Eye (tissue), 1 donor: ENCODE results near the gene NVL.
"Not testable (repeated sequence)": the region's sequence is repeated elsewhere in the genome, so short reads cannot be mapped to it uniquely, and the experiment has no call there.

Source experiments
- DNase-seq: peaks from one replicate; pipeline ENCODE4 v3.0.0-alpha.2; 2015

Gene NVL

GRCh38 chr1:224226849-224227502 lies 103.0 kb downstream of the NVL start:
- no peak for DNase-seq

- no peak for DNase-seq
Measured at GRCh38 chr1:224223819-224224714, 105.9 kb downstream of the NVL start.

- peak; percentile 84 for DNase-seq
Measured at GRCh38 chr1:224219612-224220059, 110.3 kb downstream of the NVL start.

GRCh38 chr1:224219011-224219611 lies 110.9 kb downstream of the NVL start:
- DNase-seq = no peak

- no peak for DNase-seq
Measured at GRCh38 chr1:224217655-224218623, 112.0 kb downstream of the NVL start.

GRCh38 chr1:224216382-224216781 lies 113.6 kb downstream of the NVL start:
- DNase-seq = no peak

- no peak for DNase-seq
Measured at GRCh38 chr1:224213438-224214119, 116.4 kb downstream of the NVL start.

- no peak for DNase-seq
Measured at GRCh38 chr1:224212618-224213061, 117.3 kb downstream of the NVL start.

- DNase-seq = peak; percentile 59
Measured at GRCh38 chr1:224211206-224211962, 118.6 kb downstream of the NVL start.

GRCh38 chr1:224205931-224206538 lies 123.9 kb downstream of the NVL start:
- DNase-seq = not testable (repeated sequence)

GRCh38 chr1:224205438-224205840 lies 124.5 kb downstream of the NVL start:
- no peak for DNase-seq

GRCh38 chr1:224203243-224204016 lies 126.5 kb downstream of the NVL start:
- no peak for DNase-seq

- no peak for DNase-seq
Measured at GRCh38 chr1:224201853-224202252, 128.1 kb downstream of the NVL start.

GRCh38 chr1:224201383-224201782 lies 128.6 kb downstream of the NVL start:
- no peak for DNase-seq

GRCh38 chr1:224199679-224200078 lies 130.3 kb downstream of the NVL start:
- DNase-seq = no peak

GRCh38 chr1:224198572-224198971 lies 131.4 kb downstream of the NVL start:
- no peak for DNase-seq

- no peak for DNase-seq
Measured at GRCh38 chr1:224196813-224197600, 133.0 kb downstream of the NVL start.

GRCh38 chr1:224193319-224193966 lies 136.5 kb downstream of the NVL start:
- no peak for DNase-seq
